ENCODE results near the gene SLC25A2. TPM values are rescaled to one million over a fixed set of nuclear protein-coding genes. Genes with fewer than 3 reads are reported as not detected.
"Not testable (repeated sequence)": the region's sequence is repeated elsewhere in the genome, so short reads cannot be mapped to it uniquely, and the experiment has no call there.

Gene SLC25A2
- polyA plus RNA-seq, 2 of the 4 experiments (the other 2 are of a cell fraction): 0.08 TPM; not detected in 1

DNA sequence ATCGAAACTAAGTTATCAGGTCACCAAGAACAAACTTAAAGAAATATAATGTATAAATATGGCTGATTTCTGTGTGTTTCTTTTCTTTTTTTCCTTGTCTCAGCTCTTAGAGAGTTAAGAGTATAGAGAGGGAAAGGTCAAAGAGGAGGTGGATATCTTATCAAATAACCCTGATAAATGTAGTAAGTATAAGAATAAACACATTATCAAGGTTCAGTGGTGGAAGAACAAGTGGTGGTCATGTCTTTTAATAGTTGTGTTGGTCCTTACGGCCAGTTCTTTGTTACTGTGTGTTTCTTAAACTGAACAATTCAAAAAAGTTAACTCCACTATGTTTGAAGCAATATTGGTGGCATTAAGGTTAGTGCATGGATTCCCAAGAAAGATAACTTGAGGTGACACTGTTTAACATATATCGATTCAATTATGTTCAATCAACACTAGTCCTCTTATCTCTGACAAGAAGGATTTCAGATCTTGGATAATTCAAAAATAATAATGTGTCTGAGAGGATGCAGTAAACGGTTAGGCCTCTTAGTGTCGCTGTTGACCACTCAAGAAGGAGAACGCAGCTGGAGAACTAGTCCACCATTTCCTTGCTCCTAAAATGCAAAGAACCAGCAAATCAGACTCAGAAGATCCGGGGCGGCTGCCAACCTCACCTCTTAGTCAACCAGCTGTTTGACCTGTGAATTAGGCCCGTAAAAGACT, 39.5 kb upstream of the SLC25A2 start, which contains the start of gene PCDHGA3:
TSS of gene PCDHGA3 (plus strand) at position 588 of the 711 bp plus-strand sequence. CDS start 205 bp downstream, outside the sequence.
- no peak within 1 kb of the TSS for H3K4me2 ChIP-seq
- no peaks in the 10 kb centered on the region for H3K4me1 ChIP-seq
- H3K27ac ChIP-seq: no peak within 1 kb of the TSS
- no peak within 1 kb of the TSS for H3K4me3 ChIP-seq
- ATAC-seq: 0 out of 6 replicates have a peak, but pooled peaks of 1 of the 2 experiments have one; percentile 34
- ChIA-PET POLR2A (no interaction called here), CTCF (interaction anchor here (0.9 to 2.2 kb wide), 4 partner anchors 40 to 224 kb away, joined by 3 to 8 read pairs (median 6); partner anchors contain the start of gene PCDHGA7)
- WGBS (ENCODE audit: missing lambda C conversion rate): 25% methylated on average over 9 of the region's 9 CpGs
- H3K9me3 ChIP-seq: peaks cover 31% of the 10 kb centered on the region
- TF ChIP-seq CHD2 (IDR thresholded peaks at IDR 0.05; ENCODE audit: low read length, partially characterized antibody) (no peak), RAD21 (conservative IDR thresholded peaks at IDR 0.05 in 1 of 2, IDR thresholded peaks at IDR 0.05 in 1 of 2) (peak in 1 of 2 experiments; percentile 32; a peak in 1 of 5 replicates)
- peak in 1 of 2 experiments; percentile 61 for DNase-seq (ENCODE audit: low read depth in 1 of 2, low spot score in 1 of 2)
- FAIRE-seq: no peak

DNA sequence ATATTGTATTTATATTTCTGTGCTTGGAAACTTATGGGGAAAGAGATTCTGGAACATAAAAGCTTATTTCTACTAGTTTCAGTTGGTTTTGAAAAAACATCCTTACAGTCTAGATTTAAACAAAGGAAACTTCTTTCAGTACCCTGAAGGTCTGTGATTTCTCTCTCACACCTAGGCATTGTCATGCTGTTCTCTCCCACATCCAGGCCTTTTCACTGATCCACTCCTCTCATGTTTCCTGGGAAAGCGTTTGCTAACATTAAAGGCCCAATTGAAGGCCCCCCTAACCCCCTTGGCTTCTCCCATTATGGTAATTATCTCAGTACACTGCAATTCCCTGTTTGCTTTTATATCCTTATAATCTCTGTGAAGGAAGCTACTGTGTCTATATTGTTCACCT, 38.9 kb upstream of the SLC25A2 start:
- no peak for DNase-seq (ENCODE audit: low read depth in 1 of 2, low spot score in 1 of 2)
- ChIA-PET POLR2A (no interaction called here), CTCF (interaction anchor here (0.8 to 1.0 kb wide), 2 partner anchors 215 to 221 kb away, joined by 3 to 4 read pairs; no protein-coding TSS in a partner anchor)
- Histone ChIP-seq H3K4me2 (no peak overlapping the region), H3K9me3 (peaks cover 37% of the 10 kb centered on the region), H3K4me1 (no peaks in the 10 kb centered on the region), H3K27ac (no peak overlapping the region), H3K4me3 (no peak overlapping the region)
- 3% methylated on average over 1 of the region's 1 CpG for WGBS (ENCODE audit: missing lambda C conversion rate)
- ATAC-seq: no peak
- no peak for FAIRE-seq
- TF ChIP-seq JUN (IDR thresholded peaks at IDR 0.05) (no peak), HDAC2 (IDR thresholded peaks at IDR 0.05) (no peak), HEYL (CRISPR knock-in tag; IDR thresholded peaks at IDR 0.05) (no peak), ESRRA (IDR thresholded peaks at IDR 0.05; ENCODE audit: borderline replicate concordance, low read length) (no peak), ZNF302 (CRISPR knock-in tag; IDR thresholded peaks at IDR 0.05) (no peak), POLR2A (IDR thresholded peaks at IDR 0.05; ENCODE audit: low read length) (no peak)
- TF ChIP-seq, protein P1, sequence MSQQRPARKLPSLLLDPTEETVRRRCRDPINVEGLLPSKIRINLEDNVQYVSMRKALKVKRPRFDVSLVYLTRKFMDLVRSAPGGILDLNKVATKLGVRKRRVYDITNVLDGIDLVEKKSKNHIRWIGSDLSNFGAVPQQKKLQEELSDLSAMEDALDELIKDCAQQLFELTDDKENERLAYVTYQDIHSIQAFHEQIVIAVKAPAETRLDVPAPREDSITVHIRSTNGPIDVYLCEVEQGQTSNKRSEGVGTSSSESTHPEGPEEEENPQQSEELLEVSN (IDR thresholded peaks at IDR 0.05; ENCODE audit: borderline replicate concordance, low read depth): no peak
- TF ChIP-seq, protein P2, sequence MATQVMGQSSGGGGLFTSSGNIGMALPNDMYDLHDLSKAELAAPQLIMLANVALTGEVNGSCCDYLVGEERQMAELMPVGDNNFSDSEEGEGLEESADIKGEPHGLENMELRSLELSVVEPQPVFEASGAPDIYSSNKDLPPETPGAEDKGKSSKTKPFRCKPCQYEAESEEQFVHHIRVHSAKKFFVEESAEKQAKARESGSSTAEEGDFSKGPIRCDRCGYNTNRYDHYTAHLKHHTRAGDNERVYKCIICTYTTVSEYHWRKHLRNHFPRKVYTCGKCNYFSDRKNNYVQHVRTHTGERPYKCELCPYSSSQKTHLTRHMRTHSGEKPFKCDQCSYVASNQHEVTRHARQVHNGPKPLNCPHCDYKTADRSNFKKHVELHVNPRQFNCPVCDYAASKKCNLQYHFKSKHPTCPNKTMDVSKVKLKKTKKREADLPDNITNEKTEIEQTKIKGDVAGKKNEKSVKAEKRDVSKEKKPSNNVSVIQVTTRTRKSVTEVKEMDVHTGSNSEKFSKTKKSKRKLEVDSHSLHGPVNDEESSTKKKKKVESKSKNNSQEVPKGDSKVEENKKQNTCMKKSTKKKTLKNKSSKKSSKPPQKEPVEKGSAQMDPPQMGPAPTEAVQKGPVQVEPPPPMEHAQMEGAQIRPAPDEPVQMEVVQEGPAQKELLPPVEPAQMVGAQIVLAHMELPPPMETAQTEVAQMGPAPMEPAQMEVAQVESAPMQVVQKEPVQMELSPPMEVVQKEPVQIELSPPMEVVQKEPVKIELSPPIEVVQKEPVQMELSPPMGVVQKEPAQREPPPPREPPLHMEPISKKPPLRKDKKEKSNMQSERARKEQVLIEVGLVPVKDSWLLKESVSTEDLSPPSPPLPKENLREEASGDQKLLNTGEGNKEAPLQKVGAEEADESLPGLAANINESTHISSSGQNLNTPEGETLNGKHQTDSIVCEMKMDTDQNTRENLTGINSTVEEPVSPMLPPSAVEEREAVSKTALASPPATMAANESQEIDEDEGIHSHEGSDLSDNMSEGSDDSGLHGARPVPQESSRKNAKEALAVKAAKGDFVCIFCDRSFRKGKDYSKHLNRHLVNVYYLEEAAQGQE (IDR thresholded peaks at IDR 0.05): no peak
- TF ChIP-seq, protein P3, sequence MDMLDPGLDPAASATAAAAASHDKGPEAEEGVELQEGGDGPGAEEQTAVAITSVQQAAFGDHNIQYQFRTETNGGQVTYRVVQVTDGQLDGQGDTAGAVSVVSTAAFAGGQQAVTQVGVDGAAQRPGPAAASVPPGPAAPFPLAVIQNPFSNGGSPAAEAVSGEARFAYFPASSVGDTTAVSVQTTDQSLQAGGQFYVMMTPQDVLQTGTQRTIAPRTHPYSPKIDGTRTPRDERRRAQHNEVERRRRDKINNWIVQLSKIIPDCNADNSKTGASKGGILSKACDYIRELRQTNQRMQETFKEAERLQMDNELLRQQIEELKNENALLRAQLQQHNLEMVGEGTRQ (IDR thresholded peaks at IDR 0.05): no peak

DNA sequence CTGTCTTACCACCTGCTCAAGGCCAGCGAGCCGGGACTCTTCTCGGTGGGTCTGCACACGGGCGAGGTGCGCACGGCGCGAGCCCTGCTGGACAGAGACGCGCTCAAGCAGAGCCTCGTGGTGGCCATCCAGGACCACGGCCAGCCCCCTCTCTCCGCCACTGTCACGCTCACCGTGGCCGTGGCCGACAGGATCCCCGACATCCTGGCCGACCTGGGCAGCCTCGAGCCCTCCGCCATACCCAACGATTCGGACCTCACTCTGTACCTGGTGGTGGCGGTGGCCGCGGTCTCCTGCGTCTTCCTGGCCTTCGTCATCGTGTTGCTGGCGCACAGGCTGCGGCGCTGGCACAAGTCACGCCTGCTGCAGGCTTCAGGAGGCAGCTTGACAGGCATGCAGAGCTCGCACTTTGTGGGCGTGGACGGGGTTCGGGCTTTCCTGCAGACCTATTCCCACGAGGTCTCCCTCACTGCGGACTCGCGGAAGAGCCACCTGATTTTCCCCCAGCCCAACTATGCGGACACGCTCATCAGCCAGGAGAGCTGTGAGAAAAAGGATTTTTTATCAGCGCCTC, 37.0 kb upstream of the SLC25A2 start:
- H3K27ac ChIP-seq; H3K4me2 ChIP-seq; POLR2A ChIA-PET; ATAC-seq; DNase-seq (ENCODE audit: low read depth in 1 of 2, low spot score in 1 of 2); H3K4me3 ChIP-seq; FAIRE-seq; H3K4me1 ChIP-seq: not testable (repeated sequence)
- WGBS (ENCODE audit: missing lambda C conversion rate): 76% methylated on average over 32 of the region's 45 CpGs
- peaks cover 47% of the 10 kb centered on the region for H3K9me3 ChIP-seq
- CTCF ChIA-PET: interaction anchor here (1.4 kb wide), 1 partner anchor 10 kb away, joined by 5 read pairs; the partner anchor contains the start of gene PCDHGA1

All from A549 (cell line).